Kidney tubule cell (primary cell): ENCODE data around the gene C2.
"Not testable (repeated sequence)": the region's sequence is repeated elsewhere in the genome, so short reads cannot be mapped to it uniquely, and the experiment has no call there.

Experiments
- DNase-seq: peaks from one replicate; pipeline ENCODE4 v3.0.0-alpha.2; 2018; ENCODE audit warnings: low spot score

The C2 gene

GRCh38 chr6:31899215-31899614 lies 28.3 kb upstream of the C2 start:
- no peak for DNase-seq

- no peak for DNase-seq
Observed at GRCh38 chr6:31899882-31900722, 27.4 kb upstream of the C2 start.

- DNase-seq, result peak; percentile 30
Observed at GRCh38 chr6:31900917-31901414, 26.6 kb upstream of the C2 start.

GRCh38 chr6:31901415-31901952 lies 26.0 kb upstream of the C2 start:
- peak; percentile 29 for DNase-seq

GRCh38 chr6:31901953-31902643 lies 25.4 kb upstream of the C2 start, which contains the start of gene ZBTB12:
ZBTB12 (minus strand) TSS chr6:31902086; CDS start chr6:31901305, 781 bp downstream.
- peak; percentile 90 for DNase-seq

- no peak for DNase-seq
Observed at GRCh38 chr6:31903957-31904356, 23.6 kb upstream of the C2 start.

- no peak for DNase-seq
Observed at GRCh38 chr6:31905041-31905440, 22.5 kb upstream of the C2 start.

GRCh38 chr6:31906122-31906521 lies 21.4 kb upstream of the C2 start:
- DNase-seq, result no peak

- DNase-seq, result not testable (repeated sequence)
Observed at GRCh38 chr6:31906727-31907126, 20.8 kb upstream of the C2 start.

GRCh38 chr6:31907158-31907813 lies 20.2 kb upstream of the C2 start:
- peak; percentile 67 for DNase-seq

- not testable (repeated sequence) for DNase-seq
Observed at GRCh38 chr6:31908255-31908654, 19.3 kb upstream of the C2 start.

GRCh38 chr6:31908791-31909190 lies 18.7 kb upstream of the C2 start:
- peak; percentile 37 for DNase-seq

GRCh38 chr6:31909298-31909697 lies 18.2 kb upstream of the C2 start:
- DNase-seq, result not testable (repeated sequence)

- DNase-seq, result no peak
Observed at GRCh38 chr6:31911826-31912585, 15.5 kb upstream of the C2 start.

- DNase-seq, result no peak
Observed at GRCh38 chr6:31915351-31915750, 12.2 kb upstream of the C2 start.

- DNase-seq, result no peak
Observed at GRCh38 chr6:31915756-31916155, 11.8 kb upstream of the C2 start.

GRCh38 chr6:31918069-31918720 lies 9.3 kb upstream of the C2 start:
- no peak for DNase-seq

- no peak for DNase-seq
Observed at GRCh38 chr6:31919624-31920303, 7.8 kb upstream of the C2 start.

- no peak for DNase-seq
Observed at GRCh38 chr6:31920811-31921210, 6.7 kb upstream of the C2 start.

- DNase-seq, result no peak
Observed at GRCh38 chr6:31922942-31923341, 4.6 kb upstream of the C2 start.
